ENCODE data around the gene GLIS1.
A peak's percentile ranks its signal among the peaks of the same experiment; 100 is the strongest.
"Not testable (repeated sequence)": the region's sequence is repeated elsewhere in the genome, so short reads cannot be mapped to it uniquely, and the experiment has no call there.

GLIS1 gene

DNA sequence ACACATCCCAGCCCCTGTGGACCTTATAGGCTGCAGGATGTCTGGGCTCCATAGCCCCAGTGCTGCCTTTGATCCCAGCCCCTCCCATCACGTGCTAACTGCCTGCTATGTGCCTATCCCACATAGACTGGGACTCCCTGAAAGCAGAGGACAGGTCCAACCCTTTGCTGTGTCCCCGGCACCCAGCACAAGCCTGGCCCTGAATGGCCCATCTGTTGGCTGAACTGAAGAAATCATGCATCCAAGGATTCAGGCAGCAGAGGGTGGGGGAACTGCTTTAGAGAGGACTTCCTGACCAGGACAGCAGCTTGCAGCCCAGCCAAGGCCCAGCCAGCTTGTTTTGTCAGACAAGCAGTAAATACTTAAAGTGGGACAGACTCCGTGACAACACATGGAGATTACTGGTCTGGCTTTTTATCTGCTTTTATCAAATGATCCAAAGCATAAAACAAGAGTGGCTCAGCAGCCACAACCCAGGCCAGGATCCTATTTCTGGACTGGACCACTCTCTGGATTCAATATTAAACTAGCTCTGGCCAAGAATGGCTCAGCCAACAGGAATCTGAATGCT is 69.3 kb downstream of the GLIS1 start:
- no peak for DNase-seq

DNA sequence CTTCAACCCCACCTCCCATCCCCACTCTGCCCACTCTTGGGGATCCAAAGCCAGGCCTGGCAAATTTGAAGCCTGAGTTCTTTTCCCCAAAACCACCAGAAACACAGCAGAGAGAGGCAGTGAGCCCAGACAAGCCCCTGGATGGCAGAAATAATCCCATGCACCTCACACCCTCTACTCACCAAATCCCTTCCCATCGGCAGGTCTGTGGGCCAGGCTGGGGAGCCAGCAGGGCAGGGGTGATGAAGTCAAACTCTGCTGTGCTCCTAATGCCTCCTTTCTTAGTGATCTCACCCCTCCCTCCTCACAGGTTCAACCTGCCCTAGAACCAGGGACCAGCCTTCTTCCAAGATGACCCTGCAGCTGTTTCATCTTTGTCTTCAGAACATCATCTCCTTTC is 72.4 kb downstream of the GLIS1 start:
- no peak for DNase-seq

DNA sequence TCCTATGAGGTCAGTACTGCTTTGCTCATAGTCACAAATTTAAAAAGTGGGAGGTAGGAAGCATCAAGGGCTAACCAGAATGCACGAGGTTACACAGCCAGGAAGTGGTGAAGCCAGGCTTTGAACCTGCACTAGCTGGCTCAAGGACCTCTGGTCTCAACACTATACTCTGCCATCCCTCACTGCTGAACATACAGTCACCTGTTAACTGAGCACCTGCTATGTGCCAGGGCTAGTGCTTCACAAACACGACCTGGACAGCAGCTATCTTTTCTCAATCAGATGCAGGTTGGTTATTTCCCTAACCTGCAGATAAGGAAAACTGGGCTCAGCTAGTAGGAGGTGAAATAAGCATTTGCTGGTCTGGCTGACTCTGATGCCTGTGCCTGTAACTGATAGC is 73.0 kb downstream of the GLIS1 start:
- no peak for DNase-seq

DNA sequence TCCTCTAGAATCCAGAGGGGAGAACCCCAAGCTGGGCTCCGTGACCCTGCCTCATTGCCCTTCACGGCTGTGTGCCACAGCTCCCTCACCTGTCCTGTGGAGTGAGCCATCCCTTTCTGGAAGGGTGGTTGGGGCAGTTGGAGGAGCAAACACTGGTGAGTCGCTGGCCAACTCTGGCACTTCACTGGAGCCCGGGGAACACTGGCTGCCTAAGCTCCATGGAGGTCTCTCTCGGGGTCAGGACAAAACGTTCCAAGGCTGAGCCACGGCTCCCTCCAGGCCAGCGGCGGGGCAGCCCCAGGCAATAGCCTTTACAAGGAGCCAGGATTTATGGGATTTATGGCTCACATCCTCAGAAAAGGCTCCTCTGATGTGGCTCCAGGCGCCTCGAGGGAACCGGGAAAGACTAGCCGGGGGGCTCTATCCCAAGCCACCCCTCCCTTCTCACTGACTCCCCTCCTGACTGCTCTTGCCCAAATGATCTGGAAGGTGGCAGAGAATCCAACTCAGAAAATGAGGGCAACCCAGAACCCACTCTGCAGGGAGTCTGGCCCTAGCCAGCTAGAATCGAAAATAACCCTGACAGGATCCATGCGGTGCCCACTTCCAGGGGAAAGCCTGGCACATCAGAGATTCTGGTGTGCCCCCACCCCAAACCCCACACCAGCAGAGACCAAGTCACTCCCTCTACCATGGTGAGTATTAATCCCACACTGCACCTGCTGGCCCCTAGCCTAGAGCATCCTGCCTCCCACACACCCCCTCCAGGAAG is 75.2 kb downstream of the GLIS1 start:
- DNase-seq: no peak

DNA sequence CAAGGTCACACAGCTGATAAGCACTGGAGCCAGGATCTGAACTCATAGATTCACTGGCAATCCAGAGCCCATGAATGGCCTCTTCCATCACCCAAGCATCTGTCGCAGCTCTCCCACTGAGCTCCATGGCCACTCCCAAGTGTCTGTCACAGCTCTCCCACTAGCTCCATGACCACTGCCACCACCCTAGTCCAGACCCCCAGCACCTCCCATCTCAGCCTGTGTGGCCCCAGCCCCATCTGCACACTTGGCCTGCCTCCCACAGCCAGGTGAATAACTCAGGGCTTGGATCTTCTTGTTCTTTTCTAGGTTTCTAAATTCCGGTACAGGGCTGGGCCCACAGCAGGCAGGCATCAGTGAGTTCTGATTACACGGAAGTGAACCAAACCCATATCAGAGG is 76.0 kb downstream of the GLIS1 start:
- no peak for DNase-seq

DNA sequence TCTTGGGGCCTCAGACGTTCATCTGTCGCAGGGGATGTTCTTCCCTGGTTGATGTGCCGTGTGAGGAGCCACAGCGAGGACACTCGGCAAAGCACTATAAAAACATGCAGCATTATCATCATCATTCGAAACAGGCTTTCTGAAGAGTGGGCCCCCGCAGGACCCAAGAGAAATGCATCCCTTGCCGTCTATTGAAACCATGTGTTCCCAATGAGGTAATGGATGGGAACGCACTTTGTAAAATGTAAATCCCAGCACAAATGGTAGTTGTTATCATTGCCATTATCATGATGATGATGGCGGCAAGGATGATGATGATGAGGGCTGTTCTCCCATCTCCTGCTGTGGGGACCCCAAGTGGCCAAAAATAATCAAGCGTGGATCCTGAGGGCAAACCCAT is 76.8 kb downstream of the GLIS1 start:
- DNase-seq: no peak

DNA sequence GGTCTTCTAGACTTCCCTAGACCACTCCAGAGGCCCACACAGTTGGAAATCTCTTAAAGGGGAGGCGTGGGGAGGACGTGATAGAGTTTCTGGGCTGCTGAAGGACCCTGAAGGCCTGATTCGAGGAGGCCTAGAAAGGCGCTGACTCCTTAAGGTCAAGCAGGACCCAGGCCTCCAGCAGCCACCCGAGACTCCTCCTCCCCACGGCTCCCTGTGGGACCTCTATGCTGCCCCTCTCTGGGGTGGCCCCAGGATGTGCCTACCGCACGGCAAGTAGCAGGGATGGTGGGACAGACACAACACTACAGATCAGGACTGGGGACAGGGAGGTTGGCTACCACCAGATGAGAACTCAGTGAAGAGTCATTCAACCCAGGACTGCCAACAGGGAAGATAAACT is 77.5 kb downstream of the GLIS1 start:
- DNase-seq: no peak

DNA sequence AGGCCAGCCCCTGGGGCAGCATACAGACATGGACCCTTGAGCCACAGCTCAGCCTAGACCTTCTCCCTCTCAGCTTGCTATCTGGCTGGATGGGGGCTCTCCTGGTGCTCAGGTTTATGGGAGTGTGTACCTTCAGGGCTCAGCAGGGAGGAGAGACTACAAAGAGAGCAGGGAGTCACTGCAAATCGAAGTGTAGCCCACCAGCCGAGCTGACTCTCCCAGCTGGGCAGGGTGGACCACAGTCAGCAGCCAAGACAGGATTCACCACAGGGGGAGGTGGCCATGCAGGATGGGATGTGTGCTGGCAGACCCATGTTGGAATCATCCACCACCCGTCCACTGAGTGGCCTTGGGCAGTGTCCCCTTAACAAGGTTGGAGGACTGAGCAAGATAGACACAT is 78.3 kb downstream of the GLIS1 start:
- DNase-seq: no peak

DNA sequence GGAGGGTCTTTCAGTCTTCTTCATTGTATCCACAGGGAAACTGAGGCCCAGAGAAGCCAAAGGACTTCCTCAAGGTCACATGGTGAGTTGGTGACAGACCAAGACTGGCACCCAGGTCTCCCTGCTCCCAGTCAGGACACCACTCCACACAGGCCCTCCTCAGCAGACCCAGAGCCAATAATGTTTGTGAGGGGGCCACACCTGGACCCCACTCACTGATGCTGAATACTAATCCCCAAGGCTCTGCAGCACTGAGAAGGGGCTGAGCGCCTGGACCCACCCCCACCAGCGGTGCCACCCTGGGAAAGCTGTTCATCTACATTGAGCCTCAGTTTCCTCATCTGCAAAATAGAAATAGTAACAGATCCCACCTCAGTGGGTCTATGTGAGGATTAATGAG is 79.5 kb downstream of the GLIS1 start:
- DNase-seq: no peak

DNA sequence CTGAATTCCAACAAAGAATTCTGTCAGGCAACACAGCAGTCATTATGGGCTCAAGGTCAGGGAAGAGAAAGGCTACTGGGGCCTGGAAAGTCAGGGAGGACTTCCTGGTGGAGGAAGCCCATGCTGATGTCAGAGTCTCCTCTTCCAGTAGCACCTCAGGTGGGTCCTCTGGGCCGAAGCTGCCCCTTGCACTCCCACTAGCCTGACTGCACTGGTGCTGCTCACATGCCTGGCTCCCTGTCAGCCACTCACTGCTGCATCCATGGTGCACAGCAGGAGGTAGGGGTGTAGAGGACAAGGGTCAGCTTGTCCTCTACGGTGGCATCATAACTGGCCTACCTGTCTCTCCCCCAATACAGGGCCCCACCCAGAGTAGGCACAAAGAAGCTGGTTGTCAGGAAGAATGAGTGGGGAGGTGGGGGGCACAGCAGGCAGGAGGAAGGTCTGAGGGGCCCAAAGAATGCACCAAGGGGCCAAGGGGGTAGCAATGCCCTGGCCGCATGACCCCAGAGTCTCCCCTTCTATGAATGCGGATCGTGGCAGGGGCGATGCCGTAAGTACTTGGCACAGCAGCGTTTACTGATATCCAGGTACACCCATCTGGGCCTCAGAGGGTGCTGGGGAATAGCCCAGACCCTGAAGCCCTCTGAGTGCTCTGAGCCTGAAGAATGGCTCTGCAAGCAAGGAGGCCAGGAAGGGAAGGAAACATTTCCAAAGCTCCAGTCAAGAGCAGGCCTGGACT is 80.3 kb downstream of the GLIS1 start:
- DNase-seq: no peak

DNA sequence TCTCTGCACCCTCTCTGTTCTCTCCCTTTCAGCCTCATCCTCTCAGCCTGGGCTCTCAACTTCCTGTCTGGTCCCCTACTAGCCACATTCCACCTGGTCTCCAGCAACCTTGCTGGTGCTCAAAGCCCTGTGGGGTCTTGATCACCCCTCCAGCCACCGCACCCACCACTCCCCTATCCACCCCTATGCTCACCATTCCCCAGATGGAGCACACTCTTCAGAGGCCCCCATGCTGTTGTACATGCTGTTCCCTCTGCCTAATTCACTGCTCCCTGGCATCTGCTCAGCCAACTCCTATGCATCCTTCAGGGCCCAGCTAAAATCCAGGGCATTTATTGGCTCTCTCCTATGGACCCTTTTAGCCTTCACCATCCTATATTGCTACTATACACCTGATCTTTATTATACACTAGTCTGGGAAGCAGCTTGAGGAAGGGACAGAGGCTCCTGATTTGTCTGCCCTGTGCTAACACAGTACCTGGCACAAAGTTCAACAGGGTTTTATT is 81.0 kb downstream of the GLIS1 start:
- DNase-seq: no peak

DNA sequence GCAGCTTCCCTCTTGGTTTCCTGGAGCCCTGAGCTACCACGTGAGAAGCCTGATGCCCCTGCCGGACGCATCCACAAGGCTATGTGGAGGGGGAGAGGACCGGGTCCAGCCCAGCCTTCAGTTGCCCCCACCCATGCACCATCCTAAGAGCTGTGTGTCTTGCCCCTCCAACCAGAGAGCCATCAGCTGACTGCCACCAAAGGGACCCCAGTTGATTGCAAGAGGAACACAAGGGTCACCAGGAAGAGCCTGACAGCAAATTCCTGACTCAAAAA is 81.5 kb downstream of the GLIS1 start:
- DNase-seq: no peak

DNA sequence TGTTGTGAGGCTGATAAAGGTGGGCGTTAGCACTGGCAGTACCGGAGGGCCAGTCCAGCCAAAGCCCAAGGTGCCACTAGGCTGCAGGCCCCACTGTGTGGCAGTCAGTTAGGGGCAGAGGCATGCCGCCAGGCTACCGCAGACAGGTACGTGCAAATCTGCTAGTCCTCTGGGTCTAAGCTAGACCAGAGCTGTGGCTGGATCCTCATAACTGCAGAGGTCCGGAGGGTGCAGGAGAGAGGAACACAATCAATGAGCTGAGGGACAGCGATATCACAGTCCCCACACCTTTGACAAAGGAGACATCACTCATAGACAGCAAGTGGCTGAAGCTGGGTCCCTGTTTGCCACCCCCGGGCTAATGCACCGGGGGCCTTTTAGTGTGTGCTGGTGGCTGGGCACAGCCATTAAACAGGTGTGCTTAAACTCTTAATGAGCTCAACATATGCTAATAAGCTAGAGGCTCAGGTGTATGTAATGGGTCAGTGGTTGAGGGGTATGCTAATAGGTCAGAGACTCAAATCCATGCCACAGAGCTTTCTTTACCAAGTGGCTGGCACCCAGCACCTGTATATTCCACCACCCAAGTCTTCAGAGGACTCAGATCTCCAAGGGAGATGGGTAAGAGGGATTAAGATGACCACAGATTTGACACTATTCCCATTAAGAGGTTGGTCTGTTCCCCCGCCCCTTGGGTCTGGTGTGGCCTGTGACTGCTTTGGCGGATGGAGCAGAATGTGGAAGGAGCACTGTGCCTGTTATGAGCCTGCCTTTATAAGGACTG is 82.0 kb downstream of the GLIS1 start:
- DNase-seq: no peak

DNA sequence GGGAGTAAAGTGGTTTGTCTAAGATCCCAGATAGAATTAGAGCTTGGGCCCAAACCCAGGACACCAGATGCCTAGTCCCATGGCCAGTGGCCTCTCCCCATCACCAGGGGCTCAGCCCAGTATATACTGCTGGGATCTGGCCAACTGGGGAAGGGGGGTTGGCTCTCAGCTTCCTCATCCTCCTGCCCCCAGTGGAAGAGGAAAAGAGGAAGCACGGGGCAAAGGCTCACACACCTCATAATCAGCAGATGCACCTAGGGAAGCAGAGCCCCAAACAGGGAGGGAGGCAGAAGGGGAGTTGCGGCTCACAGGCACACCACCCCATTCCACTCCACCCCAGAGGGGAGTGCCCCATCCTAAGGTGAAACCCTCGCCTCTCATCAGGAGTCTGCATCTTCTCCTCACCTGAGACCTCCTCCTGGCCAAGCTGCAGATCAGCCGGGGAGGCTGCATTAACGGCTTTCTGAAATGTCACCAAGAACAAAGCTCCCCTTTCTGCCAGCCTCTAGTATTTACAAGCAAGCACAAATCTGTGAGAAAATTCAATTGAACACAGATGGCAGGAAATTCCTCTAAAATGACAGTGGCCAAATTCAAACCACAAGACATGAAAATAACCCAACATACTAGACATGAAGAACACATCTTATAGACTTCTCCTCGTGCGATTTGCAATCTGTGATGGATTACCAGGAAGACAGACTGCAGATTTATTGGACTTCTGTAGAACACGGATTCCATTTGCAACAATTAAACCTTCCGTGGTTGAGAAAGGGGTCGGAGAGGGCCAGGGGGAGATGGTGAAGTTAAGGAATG is 82.8 kb downstream of the GLIS1 start:
- peak; percentile 9 for DNase-seq

DNA sequence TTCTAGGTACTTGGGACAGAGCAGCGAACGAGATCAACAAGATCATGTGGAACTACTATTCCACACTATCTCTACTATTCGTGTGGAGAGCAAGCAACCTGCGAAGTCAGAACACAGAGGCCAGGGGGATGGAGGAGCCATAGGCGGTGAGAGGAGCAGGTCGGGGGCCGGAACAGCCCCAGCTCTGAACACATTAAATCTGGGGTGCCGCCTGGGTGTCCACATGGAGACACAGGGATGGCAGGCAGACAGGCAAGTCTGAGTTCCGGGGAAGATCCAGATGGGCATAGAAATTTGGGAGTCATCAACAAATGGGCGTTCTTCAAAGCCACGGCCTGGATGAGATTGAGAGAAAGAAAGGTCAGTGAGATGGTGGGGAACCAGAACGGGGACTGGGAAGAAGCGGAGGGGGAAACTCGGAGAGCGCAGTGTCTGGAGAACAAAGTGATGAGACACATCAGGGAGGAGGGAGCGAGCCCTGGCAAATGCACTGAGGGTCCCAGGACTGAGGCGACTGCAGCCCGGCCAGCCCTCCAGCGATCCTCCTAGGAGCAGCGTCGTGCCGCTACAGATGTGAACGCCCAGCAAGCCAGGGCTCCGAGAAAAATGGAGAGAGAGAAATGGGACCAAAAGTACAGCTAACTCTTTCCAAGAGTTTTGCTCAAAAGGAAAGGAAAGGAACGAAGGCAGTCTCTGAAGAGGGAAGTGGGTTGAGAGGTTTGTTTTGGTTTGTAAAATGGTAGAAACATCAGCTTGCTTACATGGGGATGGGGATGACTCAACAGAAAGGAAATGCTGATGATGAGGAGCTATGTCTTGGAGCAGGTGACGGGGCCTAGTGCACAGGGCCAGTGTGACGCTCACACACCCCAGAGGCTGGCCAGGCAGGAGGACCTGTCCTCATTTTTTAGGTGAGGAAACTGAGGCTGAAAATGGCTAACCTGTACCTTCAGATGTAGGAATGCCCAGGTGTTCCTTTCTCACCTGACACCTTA is 84.5 kb downstream of the GLIS1 start:
- peak; percentile 18 for DNase-seq

DNA sequence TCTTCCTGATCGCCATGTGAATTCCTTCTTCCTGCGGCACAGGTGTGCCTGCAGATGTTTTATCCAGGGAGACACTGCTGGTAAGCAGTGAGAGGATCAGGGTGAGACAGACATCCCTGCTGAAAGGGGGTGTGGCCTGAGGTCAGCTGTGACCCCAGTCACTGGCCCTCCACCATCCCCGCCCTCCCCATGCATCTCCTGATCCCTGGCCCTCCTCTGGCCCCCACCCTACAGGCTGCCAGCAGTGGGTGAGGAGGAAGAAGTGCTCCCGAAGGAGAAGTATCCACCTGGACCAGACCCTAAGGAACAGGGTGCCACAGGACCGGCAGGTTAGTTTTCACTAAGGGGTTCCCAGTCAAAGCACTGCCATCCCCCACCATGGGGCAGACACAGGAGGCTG is 85.3 kb downstream of the GLIS1 start:
- peak; percentile 13 for DNase-seq

DNA sequence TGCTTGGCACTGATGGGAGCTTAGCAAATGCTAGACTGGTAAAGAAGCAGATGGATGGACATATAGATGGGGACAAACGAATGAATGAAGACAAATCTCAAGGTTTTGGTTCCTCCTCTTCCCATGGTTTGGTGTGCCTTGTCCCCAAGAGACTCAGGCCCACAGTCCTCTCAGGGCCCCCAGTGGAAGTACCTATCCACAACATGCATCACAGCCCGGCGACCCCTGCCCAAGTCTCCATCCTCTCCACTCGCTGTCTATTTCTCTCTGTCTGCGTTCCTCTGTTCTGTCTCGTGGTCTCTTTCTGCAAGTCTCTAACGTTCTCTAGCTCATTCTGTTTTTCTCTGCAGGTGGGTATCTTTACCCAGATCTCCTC is 85.8 kb downstream of the GLIS1 start:
- no peak for DNase-seq

DNA sequence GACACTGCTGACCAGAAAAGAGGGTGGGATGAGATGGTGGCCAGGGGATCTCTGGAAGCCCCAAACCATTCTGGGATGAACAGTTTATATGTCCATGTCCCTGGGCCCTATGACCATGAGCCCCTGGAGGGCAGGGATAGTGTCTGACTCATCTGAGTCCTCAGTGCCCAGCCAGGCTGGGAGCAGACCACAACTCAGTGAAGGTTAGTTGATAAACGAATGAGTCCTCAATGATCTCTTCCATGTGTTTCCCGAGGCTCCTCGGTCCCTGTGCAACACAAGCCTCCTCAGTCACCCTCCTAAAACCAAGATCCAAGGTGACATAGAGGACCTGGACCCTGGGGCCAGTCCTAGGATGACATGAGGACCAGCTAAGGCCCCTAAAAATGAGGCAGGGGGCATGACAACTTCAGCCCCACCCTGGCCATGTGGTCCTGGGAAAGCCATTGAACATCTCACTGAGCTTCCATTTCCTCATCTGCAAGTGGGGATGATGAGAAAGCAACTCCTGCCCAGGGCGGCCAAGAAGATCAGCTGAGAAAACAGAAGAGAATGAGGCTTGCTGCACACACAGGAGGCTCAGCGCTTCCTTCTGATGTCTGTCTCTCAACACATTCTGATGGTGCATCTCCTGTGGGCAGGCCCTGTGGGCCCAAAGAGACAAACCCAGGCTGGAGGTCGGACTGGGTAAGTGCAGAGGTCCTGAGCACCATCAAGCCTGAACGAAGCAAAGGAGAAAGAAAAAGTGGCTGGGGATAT is 86.3 kb downstream of the GLIS1 start:
- DNase-seq: peak; percentile 4

DNA sequence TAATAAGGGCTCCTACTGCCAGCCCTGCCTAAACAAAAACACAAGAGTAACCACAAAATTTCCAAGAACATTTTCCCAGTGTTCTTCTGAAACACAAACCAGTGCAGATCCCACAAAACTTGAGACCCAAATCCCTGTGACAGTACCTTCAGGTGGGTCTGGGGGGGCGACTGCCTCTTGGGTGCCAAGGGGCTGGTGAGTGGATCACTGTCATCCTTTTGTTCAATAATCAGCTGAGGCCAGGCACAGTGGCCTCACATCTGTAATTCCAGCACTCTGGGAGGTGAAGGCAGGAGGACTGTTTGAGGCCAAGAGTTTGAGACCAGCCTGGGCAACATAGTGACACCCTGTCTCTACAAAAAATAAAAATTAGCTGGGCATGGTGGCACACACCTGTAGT is 87.6 kb downstream of the GLIS1 start:
- peak; percentile 9 for DNase-seq

DNA sequence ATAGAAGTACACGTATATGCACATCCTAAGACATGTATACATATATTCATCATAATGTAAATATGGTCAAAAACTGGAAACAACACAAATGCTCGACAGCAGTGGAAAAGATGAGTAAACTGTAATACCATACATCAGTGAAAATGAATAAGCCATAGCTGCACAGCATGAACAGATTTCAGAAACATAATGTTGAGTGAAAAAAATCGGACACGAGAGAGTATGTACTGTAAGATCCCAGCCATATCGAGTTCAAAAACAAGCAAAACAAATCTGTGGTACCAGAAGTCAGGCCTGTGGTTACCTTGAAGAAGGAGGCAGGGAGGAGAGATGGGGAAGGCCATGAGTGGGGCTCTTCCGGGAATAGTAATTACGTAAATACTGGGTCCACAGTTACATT is 90.4 kb downstream of the GLIS1 start:
- no peak for DNase-seq

DNA sequence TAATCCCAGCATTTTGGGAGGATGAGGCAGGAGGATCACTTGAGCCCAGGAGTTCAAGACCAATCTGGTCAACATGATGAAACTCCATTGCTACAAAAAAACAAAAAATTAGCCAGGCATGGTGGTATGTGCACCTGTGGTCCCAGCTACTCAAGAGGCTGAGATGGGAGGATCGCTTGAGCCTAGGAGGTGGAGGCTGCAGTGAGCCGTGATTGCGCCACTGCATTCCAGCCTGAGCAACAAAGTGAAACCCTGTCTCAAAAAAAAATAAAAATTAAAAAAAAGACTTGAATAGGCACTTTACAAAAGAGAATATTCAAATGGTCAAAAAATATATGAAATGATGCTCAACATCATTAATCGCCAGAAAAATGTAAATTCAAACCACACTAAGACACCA is 91.0 kb downstream of the GLIS1 start:
- not testable (repeated sequence) for DNase-seq

Data from right hindlimb (tissue), 1 donor.